ENCODE measurements around the gene DCC.
"Not testable (repeated sequence)": the region's sequence is repeated elsewhere in the genome, so short reads cannot be mapped to it uniquely, and the experiment has no call there.

DCC gene

DNA sequence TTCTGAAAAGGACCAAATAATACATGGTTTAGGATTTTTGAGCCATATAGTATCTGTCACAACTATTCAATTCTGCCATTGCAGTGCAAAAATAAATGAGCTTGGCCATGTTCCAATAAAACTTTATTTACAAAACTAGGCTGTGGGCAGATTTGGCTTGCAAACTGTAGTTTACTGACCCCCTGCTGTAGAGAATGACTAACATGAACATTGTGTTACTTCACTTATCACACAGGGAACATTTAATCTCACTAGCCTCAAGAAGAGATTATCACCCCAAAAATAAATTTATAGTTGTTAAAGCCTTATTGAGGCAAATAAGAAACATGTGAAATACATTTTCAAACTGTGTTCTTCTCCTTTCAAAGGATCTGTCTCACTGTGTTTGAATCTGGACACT, 1118.3 kb downstream of the DCC start:
- Histone ChIP-seq H2AFZ (ENCODE audit: low read depth, low read length) (no peak overlapping the region), H3K4me1 (ENCODE audit: insufficient read depth, low read length) (peaks cover 27% of the 10 kb centered on the region), H3K4me3 (ENCODE audit: low read length) (no peak overlapping the region), H3K9me3 (ENCODE audit: low read length) (no peaks in the 10 kb centered on the region), H3K36me3 (ENCODE audit: insufficient read depth, low read length) (no peaks in the 10 kb centered on the region), H3K27me3 (ENCODE audit: insufficient read depth, low read length) (no peaks in the 10 kb centered on the region)

DNA sequence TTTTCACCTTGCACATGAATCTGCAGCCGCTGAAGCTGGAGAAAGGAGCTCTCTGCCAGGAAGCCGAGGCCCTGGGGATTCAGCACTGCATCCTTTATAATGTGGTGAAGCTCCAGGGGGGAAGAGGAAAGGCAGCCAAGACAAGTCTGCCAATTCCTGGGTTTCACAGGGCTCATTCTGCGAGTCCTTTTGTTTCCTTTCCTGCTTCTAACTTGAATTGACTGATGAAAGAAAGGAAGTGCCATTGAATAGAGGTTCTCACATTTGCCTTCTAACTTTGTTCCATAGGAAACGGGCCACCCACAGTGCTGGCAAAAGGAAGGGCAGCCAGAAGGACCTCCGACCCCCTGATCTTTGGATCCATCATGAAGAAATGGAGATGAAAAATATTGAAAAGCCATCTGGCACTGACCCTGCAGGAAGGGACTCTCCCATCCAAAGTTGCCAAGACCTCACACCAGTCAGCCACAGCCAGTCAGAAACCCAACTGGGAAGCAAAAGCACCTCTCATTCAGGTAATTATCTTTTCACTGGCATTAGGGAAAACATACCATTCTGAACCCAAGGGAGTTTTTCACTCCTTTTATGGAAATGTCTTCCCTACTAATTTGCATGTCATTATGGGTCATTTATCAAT, 1119.1 kb downstream of the DCC start:
- no peaks in the 10 kb centered on the region for H3K36me3 ChIP-seq (ENCODE audit: insufficient read depth, low read length)
- H3K9me3 ChIP-seq (ENCODE audit: low read length) = no peaks in the 10 kb centered on the region
- no peak overlapping the region for H2AFZ ChIP-seq (ENCODE audit: low read depth, low read length)
- peaks cover 27% of the 10 kb centered on the region for H3K4me1 ChIP-seq (ENCODE audit: insufficient read depth, low read length)
- no peak overlapping the region for H3K4me3 ChIP-seq (ENCODE audit: low read length)
- no peaks in the 10 kb centered on the region for H3K27me3 ChIP-seq (ENCODE audit: insufficient read depth, low read length)

DNA sequence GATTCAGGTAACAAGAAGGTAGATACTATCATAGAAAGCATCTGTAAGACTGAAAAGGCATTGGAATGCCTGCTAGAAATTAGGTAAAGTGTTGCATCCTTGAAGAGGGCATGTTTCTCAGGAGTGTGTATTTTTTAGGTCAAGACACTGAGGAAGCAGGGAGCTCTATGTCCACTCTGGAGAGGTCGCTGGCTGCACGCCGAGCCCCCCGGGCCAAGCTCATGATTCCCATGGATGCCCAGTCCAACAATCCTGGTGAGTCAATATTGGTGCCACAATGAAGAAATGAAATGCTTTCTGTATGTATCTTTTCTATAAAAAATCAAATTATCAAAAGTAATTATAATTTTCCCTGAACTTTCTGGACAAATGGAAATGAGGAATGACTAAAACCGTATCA, 1127.8 kb downstream of the DCC start:
- Histone ChIP-seq H3K9me3 (ENCODE audit: low read length) (no peaks in the 10 kb centered on the region), H3K4me3 (ENCODE audit: low read length) (no peak overlapping the region), H3K36me3 (ENCODE audit: insufficient read depth, low read length) (no peaks in the 10 kb centered on the region), H3K27me3 (ENCODE audit: insufficient read depth, low read length) (no peaks in the 10 kb centered on the region), H3K4me1 (ENCODE audit: insufficient read depth, low read length) (no peaks in the 10 kb centered on the region), H2AFZ (ENCODE audit: low read depth, low read length) (no peak overlapping the region)

DNA sequence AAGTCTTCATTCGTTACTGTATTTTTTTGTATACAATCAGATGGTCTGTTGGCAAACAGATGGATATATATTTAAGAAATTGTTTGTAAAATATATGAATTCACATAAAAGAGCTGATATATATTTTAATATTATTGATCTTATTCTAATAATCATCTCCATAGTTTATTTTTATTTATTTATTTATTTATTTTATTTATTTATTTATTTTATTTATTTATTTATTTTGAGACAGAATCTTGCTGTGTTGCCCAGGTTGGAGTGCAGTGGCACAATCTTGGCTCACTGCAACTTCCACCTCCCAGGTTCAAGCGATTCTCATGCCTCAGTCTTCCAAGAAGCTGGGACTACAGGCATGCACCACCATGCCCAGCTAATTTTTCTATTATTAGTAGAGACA, 1128.2 kb downstream of the DCC start:
- not testable (repeated sequence) for H3K36me3 ChIP-seq (ENCODE audit: insufficient read depth, low read length); H3K9me3 ChIP-seq (ENCODE audit: low read length); H3K27me3 ChIP-seq (ENCODE audit: insufficient read depth, low read length); H2AFZ ChIP-seq (ENCODE audit: low read depth, low read length); H3K4me3 ChIP-seq (ENCODE audit: low read length); H3K4me1 ChIP-seq (ENCODE audit: insufficient read depth, low read length)

DNA sequence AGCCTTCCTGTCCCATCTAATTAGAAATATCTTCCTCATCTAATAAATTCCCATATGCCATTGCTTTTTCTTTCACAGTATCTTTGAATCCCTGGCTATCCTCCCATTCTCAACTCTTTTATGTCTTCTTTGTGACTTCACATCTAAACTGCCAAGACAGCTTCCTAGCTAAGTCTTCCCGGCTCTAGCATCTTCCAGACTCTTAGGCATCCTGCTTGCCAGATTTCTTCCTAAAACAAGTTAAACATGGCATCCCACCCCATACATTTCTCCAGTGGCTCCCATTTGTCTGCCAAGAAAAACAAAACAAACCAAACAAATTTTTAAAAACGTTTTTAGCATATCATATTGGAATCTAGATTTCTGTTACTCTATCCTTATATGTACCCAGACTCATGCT, 1132.5 kb downstream of the DCC start:
- Histone ChIP-seq H2AFZ (ENCODE audit: low read depth, low read length) (no peak overlapping the region), H3K9me3 (ENCODE audit: low read length) (peaks cover 5% of the 10 kb centered on the region), H3K4me1 (ENCODE audit: insufficient read depth, low read length) (no peaks in the 10 kb centered on the region), H3K27me3 (ENCODE audit: insufficient read depth, low read length) (no peaks in the 10 kb centered on the region), H3K36me3 (ENCODE audit: insufficient read depth, low read length) (no peaks in the 10 kb centered on the region), H3K4me3 (ENCODE audit: low read length) (no peak overlapping the region)

DNA sequence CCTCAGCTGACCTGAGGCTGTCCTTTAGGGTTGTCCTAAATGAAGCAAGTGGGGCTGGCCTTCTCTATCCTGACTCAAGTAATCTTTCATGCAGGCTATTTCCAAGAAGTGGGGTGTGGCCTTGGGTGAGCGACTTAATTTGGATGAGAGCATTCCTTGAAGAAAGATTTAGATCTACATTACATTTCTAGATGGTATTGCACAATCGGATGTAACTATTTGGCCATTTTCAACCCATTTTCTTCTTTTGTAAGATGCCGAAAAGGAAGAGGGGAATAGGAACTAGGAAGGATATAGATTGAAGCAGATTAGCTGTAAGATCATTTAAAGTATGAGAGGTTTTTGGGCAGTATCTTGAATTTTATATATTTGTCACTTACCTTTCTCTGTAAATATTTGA, 1138.2 kb downstream of the DCC start:
- Histone ChIP-seq H3K36me3 (ENCODE audit: insufficient read depth, low read length) (no peaks in the 10 kb centered on the region), H2AFZ (ENCODE audit: low read depth, low read length) (no peak overlapping the region), H3K4me3 (ENCODE audit: low read length) (no peak overlapping the region), H3K4me1 (ENCODE audit: insufficient read depth, low read length) (no peaks in the 10 kb centered on the region), H3K27me3 (ENCODE audit: insufficient read depth, low read length) (no peaks in the 10 kb centered on the region), H3K9me3 (ENCODE audit: low read length) (peaks cover 5% of the 10 kb centered on the region)

DNA sequence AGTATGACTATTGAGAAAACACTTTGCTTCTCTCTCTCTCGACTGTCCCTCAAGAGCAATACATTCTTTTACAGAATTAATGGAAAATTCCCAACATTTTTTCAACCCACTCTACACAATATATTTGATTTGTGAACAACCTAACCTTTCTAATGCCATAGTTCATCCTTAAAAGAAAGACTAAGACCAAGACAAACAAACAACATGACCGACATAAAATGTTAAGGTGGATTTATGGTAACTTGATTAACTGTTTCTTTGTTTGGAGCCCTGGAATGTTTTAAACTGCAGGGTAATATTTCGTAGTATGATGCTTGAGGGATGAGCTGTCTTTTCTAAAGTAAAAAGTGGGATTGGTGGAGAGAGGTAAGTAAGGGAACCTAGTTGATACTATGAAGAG, 1146.3 kb downstream of the DCC start:
- H3K27me3 ChIP-seq (ENCODE audit: insufficient read depth, low read length) = no peaks in the 10 kb centered on the region
- no peak overlapping the region for H2AFZ ChIP-seq (ENCODE audit: low read depth, low read length)
- no peaks in the 10 kb centered on the region for H3K36me3 ChIP-seq (ENCODE audit: insufficient read depth, low read length)
- no peaks in the 10 kb centered on the region for H3K9me3 ChIP-seq (ENCODE audit: low read length)
- H3K4me1 ChIP-seq (ENCODE audit: insufficient read depth, low read length) = no peaks in the 10 kb centered on the region
- no peak overlapping the region for H3K4me3 ChIP-seq (ENCODE audit: low read length)

DNA sequence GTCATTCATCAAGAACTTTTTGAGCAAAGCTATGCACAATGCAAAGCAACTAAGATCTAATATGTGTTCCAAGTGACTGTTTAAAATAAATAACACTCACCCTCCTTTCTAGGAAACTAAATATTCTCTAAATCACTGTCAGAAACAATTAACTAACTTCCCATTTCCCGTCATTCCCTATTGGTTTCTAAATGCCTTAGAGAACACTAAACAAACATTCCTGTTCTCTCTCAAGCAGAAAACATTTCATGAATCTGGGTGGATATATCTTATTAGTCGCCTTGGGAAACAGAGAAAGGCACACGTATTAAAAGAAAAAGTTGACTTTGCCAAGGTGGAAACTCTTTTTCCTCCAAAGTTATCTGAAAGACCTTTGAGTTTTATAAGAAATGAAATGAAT, 1149.3 kb downstream of the DCC start:
- Histone ChIP-seq H3K4me3 (ENCODE audit: low read length) (no peak overlapping the region), H3K36me3 (ENCODE audit: insufficient read depth, low read length) (no peaks in the 10 kb centered on the region), H2AFZ (ENCODE audit: low read depth, low read length) (no peak overlapping the region), H3K27me3 (ENCODE audit: insufficient read depth, low read length) (no peaks in the 10 kb centered on the region), H3K4me1 (ENCODE audit: insufficient read depth, low read length) (no peaks in the 10 kb centered on the region), H3K9me3 (ENCODE audit: low read length) (no peaks in the 10 kb centered on the region)

DNA sequence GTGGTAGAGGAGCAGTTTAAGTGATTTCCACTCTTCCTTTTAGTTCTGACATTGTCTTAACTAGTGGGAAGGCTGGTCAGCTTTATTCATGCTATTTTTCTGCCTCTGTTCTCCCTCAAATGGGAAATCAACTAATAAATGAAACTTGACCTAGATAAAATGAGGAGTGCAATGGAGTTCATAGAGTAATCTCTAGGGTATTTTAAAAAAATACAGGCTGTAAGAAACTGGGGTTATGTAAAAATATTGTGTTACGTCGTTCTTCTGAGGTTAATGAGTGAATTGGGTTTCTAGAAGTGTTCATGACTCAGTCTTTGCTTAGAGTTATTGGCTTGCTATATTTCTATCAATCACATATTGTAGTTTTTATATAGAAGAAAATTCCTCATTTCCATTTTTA, 1150.0 kb downstream of the DCC start:
- Histone ChIP-seq H2AFZ (ENCODE audit: low read depth, low read length) (no peak overlapping the region), H3K9me3 (ENCODE audit: low read length) (no peaks in the 10 kb centered on the region), H3K27me3 (ENCODE audit: insufficient read depth, low read length) (no peaks in the 10 kb centered on the region), H3K4me3 (ENCODE audit: low read length) (no peak overlapping the region), H3K36me3 (ENCODE audit: insufficient read depth, low read length) (no peaks in the 10 kb centered on the region), H3K4me1 (ENCODE audit: insufficient read depth, low read length) (no peaks in the 10 kb centered on the region)

DNA sequence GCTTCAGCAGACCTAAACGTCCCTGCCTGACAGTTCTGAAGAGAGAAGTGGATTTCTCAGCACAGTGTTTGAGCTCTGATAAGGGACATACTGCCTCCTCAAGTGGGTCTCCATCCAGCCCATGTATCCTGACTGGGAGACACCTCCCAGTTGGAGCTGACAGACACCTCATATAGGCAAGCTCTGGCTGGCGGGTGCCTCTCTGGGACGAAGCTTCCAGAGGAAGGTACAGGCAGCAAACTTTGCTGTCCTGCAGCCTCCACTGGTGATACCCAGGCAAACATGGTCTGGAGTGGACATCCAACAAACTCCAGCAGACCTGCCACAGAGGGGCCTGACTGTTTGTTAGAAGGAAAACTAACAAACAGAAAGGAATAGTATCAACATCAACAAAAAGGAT, 1156.0 kb downstream of the DCC start:
- Histone ChIP-seq H3K4me1 (ENCODE audit: insufficient read depth, low read length) (no peaks in the 10 kb centered on the region), H2AFZ (ENCODE audit: low read depth, low read length) (no peak overlapping the region), H3K4me3 (ENCODE audit: low read length) (no peak overlapping the region)

DNA sequence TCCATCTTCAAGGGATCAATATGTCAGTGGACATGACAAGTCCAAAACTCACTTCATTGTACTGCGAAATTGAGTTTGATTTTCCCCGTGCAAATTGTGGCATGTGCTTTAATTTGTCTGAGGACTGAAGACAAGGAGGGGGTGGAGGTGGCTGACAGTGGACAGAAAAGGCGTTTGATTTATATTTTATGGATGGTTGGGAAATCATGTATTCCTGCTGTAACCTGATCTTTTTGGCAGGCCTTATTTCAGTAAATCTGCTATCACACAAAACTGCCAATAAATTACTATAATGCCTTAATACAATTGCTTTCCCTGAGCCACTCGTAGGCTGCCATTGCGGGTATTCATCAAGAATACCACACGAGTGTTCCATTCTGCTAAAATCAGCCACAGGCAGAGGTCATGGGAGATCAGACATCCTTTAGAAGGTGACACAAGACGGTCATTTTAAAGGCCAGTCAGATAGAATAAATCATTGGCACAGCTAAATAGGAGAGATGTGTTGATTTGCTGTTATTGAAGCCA, 1164.0 kb downstream of the DCC start:
- Histone ChIP-seq H3K4me3 (ENCODE audit: low read length) (no peak overlapping the region), H3K9me3 (ENCODE audit: low read length) (no peaks in the 10 kb centered on the region), H2AFZ (ENCODE audit: low read depth, low read length) (no peak overlapping the region), H3K4me1 (ENCODE audit: insufficient read depth, low read length) (peaks cover 7% of the 10 kb centered on the region), H3K36me3 (ENCODE audit: insufficient read depth, low read length) (peaks cover 2% of the 10 kb centered on the region), H3K27me3 (ENCODE audit: insufficient read depth, low read length) (no peaks in the 10 kb centered on the region)

More for the DNA sequence above, 1156.0 kb downstream of the DCC start:
- peaks cover 2% of the 10 kb centered on the region for H3K9me3 ChIP-seq (ENCODE audit: low read length)
- peaks cover 2% of the 10 kb centered on the region for H3K36me3 ChIP-seq (ENCODE audit: insufficient read depth, low read length)
- no peaks in the 10 kb centered on the region for H3K27me3 ChIP-seq (ENCODE audit: insufficient read depth, low read length)

DNA sequence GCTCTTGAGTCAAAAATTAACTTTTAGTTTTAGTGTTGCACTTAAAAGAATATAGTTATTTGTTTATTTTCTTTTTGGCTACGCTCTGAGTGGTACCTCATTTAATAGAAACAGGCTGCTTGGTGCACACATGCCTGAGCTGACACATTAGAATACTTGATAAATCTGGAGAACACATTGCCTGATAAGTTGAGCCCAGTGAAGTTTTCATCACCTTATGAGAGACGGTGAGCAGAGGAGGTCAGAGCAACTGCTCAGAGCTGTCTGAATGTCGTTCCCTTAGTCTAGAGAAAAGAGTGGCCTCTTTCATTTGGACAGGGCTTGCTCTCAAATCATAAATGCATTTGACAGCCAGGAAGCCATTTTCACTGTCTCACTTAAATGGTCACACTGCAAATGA, 1168.5 kb downstream of the DCC start:
- Histone ChIP-seq H3K4me1 (ENCODE audit: insufficient read depth, low read length) (peaks cover 7% of the 10 kb centered on the region), H3K9me3 (ENCODE audit: low read length) (no peaks in the 10 kb centered on the region), H3K4me3 (ENCODE audit: low read length) (no peak overlapping the region), H2AFZ (ENCODE audit: low read depth, low read length) (no peak overlapping the region), H3K36me3 (ENCODE audit: insufficient read depth, low read length) (no peaks in the 10 kb centered on the region), H3K27me3 (ENCODE audit: insufficient read depth, low read length) (no peaks in the 10 kb centered on the region)

DNA sequence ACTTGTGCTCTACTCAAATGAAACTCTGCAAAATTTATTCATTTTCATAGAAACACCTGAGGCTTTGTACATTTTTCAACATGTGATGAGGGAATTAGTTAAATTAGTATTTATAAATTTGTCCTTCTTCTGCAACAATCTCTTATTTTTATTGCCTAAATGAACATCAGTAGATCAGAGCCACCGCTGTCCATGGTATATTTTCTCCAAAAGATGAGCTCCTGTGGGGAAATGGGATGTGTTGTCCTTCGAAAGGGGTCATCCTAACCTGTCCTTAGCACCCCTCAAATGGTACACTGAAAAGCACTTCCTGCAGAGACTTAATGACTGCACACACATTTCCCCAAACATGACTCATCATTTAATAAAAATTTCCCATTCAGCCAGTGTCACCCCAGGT, 1169.9 kb downstream of the DCC start:
- Histone ChIP-seq H2AFZ (ENCODE audit: low read depth, low read length) (no peak overlapping the region), H3K4me1 (ENCODE audit: insufficient read depth, low read length) (no peaks in the 10 kb centered on the region), H3K9me3 (ENCODE audit: low read length) (no peaks in the 10 kb centered on the region), H3K27me3 (ENCODE audit: insufficient read depth, low read length) (no peaks in the 10 kb centered on the region), H3K4me3 (ENCODE audit: low read length) (no peak overlapping the region), H3K36me3 (ENCODE audit: insufficient read depth, low read length) (no peaks in the 10 kb centered on the region)

DNA sequence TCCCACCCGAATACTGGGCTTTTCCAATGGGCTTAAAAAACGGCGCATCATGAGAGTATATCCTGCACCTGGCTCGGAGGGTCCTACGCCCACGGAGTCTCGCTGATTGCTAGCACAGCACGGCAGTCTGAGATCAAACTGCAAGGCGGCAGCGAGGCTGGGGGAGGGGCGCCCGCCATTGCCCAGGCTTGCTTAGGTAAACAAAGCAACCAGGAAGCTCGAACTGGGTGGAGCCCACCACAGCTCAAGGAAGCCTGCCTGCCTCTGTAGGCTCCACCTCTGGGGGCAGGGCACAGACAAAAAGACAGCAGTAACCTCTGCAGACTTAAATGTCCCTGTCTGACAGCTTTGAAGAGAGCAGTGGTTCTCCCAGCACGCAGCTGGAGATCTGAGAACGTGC, 1171.7 kb downstream of the DCC start:
- not testable (repeated sequence) for H3K4me3 ChIP-seq (ENCODE audit: low read length); H3K9me3 ChIP-seq (ENCODE audit: low read length); H3K36me3 ChIP-seq (ENCODE audit: insufficient read depth, low read length); H3K27me3 ChIP-seq (ENCODE audit: insufficient read depth, low read length); H3K4me1 ChIP-seq (ENCODE audit: insufficient read depth, low read length); H2AFZ ChIP-seq (ENCODE audit: low read depth, low read length)

All from neuron (in vitro differentiated cells).